Activated T-cell treated with anti-CD3 and anti-CD28 coated beads, Interleukin-2, amount 50 U/mL, for 1 hour (primary cell): ENCODE measurements around the gene PSG1.
"Not testable (repeated sequence)": the region's sequence is repeated elsewhere in the genome, so short reads cannot be mapped to it uniquely, and the experiment has no call there.

ENCODE experiments used
- DNase-seq: peaks from one replicate; pipeline ENCODE4 v3.0.0-alpha.2; 2020

PSG1 gene

GRCh38 chr19:42879613-42880012 is at the start of gene PSG1:
PSG1 (minus strand) TSS chr19:42879713; CDS start chr19:42879581, 132 bp downstream.
- DNase-seq = no peak

- DNase-seq = no peak
Measured at GRCh38 chr19:42928896-42929295, 49.4 kb upstream of the PSG1 start.

GRCh38 chr19:42926781-42927180 is 47.3 kb upstream of the PSG1 start:
- no peak for DNase-seq

- DNase-seq = not testable (repeated sequence)
Measured at GRCh38 chr19:42923106-42923505, 43.6 kb upstream of the PSG1 start.

- not testable (repeated sequence) for DNase-seq
Measured at GRCh38 chr19:42920971-42921370, 41.5 kb upstream of the PSG1 start.

DNA sequence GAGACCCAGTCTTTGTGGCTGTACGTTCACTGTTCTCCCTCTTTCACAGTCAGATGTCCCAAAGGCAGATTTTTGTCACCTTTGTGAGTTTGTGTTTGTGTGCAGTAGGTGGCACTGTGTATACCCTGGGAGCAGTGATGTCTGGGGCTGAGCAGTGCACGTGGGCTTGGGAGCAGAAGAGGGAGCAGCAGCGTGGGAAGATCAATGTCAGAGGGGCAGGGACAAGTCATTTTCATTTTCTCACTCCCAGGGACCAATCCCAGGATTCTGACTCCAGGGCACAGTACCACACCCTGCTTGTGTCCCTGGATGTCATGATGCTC is 40.2 kb upstream of the PSG1 start:
- no peak for DNase-seq

DNA sequence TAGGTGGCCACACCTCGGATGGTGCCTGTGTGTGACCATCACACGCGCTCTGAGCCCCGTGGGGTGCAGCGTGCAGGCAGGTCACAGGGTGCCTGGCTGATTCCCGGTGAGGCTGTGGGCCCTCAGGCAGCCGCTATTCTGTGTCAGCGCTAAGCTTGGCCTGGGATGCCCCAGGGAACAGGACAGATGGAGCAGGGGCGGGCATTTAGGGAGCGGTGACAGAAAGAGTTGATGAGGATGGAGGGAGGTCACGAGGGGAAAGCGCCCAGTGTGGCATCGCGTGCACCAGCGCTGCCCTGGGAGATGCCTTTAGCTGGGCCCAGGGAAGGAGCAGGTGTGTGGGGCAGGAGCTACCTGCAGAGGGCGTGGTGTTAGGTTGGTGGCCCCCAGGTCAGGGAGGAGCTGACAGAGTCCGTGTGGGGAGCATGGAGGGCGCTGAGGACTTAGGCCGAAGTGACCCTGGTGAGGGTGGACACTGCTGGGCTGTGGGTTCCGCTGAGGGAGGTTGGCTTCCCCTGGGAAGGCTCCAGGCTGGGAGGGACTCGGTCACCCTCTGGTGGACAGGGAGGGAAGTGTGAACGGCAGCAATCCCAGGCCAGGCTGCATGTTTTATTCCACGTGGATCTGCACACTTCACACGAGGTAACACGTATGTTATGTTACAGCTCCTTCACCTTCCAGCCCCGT is 39.7 kb upstream of the PSG1 start:
- not testable (repeated sequence) for DNase-seq

DNA sequence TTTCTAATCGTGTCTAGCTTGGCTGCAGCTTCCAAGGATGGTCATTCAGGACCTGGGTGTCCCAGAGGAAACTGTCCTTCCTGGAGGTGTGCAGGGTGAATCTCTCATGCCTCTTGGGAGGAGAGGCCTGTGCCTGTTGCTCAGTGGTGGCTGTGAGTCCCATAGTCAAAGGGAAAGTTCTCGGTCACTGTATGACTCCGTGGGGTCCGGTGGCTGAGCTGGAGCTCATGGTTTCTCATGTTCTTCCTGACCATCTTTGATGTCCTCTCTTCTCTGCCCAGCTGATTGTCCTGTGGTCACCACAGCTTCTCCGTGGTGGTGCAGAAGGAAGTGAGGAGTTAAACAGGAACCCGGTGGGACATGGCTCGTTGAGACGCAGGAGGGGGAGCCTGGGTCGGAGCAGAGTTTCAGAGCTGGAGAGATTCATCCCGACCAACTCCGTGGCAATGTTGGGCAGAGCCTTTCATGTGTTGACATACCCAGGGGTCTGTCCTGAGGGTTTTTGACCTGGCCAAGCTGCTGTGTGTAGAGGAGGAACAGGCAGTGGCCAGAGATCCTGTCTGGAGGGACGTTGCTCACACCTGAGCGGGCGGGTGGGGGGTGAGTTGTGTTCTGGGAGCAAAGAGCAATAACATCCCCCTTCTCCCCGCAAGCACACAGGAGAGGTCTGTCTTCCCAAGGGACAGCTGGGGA is 39.0 kb upstream of the PSG1 start:
- DNase-seq = not testable (repeated sequence)

DNA sequence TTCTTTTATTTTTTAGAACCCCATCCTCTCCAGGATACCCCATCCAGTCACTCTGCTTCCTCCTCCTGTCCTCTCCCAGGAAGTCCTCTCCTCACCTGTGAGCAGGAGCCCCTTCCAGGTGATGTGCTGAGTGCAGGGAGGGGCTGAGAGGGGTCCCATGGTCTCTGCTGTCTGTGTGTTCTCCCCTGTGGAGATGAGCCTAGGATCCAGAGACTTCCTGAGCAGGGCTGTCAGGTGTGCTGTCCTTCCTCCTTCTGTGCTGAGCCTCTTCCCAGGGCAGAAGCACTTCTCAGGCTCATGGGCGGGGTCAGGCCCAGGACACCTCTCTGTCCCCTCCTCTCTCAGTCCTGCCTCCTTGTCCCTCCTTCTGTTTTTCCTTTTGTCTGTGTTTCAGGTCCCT is 38.1 kb upstream of the PSG1 start, which contains the start of gene PSG6:
TSS of gene PSG6 (minus strand) at position 261 of the 400 bp plus-strand sequence. CDS start at position 159, 102 bp downstream.
- DNase-seq = not testable (repeated sequence)

DNA sequence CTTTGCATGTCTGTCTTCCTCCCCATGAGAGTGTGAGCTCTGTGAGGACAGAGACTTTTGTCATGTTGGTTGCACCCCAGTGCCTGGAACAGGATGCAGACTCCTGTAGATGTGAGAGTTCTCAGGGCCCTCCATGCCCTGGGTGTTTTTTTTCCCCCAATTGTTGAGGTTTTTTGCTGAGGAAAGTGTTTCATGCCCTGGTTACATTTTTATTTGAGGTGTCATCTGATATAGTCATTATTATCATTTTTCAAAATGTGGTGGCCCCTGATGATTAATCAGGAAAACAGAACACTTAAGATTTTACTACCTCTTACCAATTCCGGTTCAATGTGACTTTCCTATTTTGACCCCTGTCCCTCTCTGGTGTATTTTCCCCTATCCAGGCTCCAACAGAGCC is 37.4 kb upstream of the PSG1 start:
- DNase-seq = not testable (repeated sequence)

- DNase-seq = not testable (repeated sequence)
Measured at GRCh38 chr19:42913516-42913915, 34.0 kb upstream of the PSG1 start.

DNA sequence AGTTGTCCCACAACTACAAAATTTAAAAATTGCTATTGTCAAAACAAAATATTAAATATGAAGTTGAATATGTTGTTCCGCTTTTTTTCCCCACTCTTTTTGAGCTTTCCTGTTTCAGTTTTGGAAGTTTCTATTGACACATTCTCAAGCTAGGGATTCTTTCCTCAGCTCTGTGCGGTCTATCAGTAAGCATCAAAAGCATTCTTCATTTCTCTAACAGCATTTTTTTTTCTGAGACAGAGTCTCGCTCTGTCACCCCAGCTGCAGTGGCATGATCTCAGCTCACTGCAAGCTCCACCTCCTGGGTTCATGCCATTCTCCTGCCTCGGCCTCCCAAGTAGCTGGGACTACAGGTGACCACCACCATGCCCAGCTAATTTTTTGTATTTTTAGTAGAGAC is 33.4 kb upstream of the PSG1 start:
- not testable (repeated sequence) for DNase-seq

DNA sequence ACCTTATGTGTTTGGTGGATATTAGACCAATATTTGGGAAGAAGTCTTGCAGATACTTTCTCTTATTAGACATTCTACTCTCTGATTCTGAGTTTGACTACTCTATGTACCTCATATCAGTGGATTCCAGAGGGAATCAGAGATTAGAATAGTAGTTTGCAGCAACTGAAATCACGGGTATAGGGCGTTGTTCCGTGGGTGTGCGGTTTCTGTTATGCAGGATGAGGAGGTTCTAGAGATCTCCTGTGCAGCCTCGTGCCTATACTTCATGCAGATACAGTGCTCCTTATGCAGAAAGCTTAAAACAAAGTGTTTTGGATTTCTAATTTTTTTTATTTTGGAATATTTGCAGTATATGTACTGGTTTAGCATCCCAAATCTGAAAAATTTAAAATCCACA is 32.2 kb upstream of the PSG1 start:
- not testable (repeated sequence) for DNase-seq

DNA sequence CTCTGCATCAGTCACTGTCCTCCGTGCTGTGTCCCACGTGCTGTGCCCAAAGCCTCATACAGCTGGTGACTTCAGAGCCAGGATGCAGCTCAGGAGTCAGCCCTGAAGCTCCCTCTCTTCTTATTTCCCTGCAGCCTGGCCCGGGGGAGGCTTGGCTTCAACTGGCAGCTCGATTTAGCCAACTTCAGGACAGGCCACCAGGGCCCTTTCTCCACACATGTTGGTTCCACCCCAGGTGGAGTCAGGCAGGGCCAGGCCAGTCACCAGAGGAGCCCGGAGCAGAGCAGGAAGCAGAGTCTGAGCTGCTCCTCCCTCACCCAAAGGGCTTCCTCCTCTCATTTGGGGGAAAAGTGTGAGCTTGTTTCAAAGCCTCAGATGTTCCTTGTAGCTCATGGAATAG is 26.6 kb upstream of the PSG1 start:
- DNase-seq = not testable (repeated sequence)

- DNase-seq = not testable (repeated sequence)
Measured at GRCh38 chr19:42900561-42900960, 21.0 kb upstream of the PSG1 start.

- DNase-seq = not testable (repeated sequence)
Measured at GRCh38 chr19:42899674-42900073, 20.2 kb upstream of the PSG1 start.

GRCh38 chr19:42899110-42899509 is 19.6 kb upstream of the PSG1 start:
- DNase-seq = not testable (repeated sequence)

GRCh38 chr19:42898656-42899055 is 19.1 kb upstream of the PSG1 start:
- not testable (repeated sequence) for DNase-seq

- not testable (repeated sequence) for DNase-seq
Measured at GRCh38 chr19:42897729-42898128, 18.2 kb upstream of the PSG1 start.

DNA sequence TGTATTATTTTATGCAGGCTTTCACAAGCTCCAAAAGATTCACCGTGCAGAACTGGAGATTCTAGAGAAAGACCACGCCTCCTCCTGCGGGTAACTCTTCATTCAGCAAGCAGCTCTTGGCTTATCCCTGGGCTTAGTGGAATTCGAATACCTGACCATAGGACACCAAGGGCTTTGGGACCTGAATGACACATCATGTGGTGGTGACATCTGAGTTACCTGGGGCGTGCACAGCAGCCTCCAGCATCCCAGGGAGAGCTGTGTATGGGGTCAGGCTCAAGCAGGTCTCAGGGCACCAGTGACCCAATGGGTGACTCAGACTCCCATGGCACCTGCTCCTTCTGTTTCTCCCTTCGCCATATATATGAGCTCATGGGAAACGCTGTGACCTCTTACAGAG is 10.9 kb upstream of the PSG1 start:
- DNase-seq = not testable (repeated sequence)

DNA sequence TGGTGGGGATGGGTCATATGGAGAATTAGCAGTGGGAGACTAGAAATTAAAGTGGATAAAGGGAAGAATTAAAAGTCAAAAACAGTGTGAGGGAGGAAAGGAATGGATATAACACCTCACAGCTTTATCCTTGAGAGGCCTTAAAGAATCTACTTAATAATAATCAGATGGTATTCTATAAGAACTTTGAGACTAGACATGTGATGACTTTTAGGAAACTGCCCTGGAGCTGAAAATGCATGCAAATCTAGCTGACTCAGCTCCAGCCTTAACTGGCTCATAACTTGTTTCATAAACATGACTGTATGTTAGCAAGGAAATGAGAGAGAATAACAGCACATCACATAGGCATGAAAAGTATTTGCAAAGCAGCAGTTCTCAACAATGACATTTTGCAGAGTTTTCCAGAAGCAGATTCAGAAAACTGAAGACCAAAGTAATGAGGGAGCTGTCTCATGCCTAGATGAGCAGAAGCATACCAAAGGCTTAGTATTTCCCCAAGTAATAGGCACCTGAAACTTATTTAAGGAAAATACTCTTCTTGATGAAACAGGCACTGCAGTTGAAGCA is 8.4 kb upstream of the PSG1 start:
- DNase-seq = not testable (repeated sequence)

GRCh38 chr19:42882730-42883129 is 3.2 kb upstream of the PSG1 start:
- DNase-seq = not testable (repeated sequence)

DNA sequence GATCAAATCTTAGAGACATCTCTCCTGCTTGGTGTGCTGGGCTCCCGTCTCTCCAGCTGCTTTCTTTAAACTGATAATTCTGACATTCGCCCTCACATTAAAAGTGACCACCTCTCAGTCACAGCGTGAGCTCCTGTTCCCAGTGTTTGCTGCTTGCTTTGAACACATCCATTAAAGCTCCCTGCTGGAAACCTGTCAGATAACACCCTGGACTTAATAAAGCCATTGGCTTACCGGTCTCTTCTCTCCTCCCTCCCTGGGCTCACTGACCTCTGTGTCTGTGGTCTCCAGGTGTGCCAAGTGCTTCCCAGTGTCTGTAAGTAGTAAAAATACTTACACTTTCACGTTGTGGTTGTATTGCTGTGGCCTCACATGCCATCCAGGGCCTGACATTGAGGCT is 2.5 kb upstream of the PSG1 start:
- not testable (repeated sequence) for DNase-seq

- not testable (repeated sequence) for DNase-seq
Measured at GRCh38 chr19:42881279-42881678, 1.8 kb upstream of the PSG1 start.
